Stimulated activated CD4-positive, alpha-beta T cell treated with anti-CD3 and anti-CD28 coated beads, Interleukin-12 subunit alpha, Interleukin-12 subunit beta, amount 100 ng/mL, for 24 hours (primary cell): ENCODE measurements around the gene C7orf57.

ENCODE experiments used
- DNase-seq, 2 experiments: peaks; one replicate each; pipeline ENCODE4 v3.0.0-alpha.2; 2020; ENCODE audit warnings: low read depth in 2 of 2

The C7orf57 gene

DNA sequence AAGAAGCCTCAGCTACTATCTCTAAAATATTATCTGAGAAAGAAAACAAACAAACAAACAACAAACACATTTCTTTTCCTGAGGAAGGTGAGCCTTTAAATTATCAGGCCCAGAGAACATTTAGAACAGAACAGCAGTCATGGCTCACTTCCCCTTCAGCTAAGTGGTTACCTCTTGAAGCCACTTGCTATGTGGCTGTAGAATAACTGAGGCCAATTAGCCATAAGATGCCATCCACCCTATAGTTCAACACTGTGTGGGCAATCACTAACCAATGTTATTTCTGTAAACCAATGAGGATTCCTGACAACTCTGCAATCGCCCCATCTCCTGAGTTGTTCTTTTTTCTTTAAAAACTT, 50.1 kb downstream of the C7orf57 start:
- DNase-seq, result no peak

DNA sequence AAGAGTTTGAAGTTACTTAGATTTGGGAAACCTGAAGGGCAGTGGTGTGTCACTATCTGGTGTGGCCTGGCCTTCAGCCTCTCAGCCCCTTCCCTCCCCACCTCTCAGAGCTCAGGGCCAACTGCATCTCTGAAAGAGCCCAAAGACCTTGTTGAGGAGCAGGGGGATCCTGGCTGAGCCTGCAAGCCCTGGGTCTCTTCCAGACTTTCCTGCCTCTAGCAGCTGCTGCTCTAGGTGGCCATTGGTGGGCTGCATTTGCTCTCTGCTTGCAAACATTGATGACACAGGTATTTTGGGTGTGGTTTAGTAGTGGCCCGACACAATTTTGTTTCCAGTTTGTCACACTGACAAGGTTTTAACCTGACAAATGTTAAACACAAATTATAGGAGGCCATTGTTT, 50.6 kb downstream of the C7orf57 start:
- no peak for DNase-seq

DNA sequence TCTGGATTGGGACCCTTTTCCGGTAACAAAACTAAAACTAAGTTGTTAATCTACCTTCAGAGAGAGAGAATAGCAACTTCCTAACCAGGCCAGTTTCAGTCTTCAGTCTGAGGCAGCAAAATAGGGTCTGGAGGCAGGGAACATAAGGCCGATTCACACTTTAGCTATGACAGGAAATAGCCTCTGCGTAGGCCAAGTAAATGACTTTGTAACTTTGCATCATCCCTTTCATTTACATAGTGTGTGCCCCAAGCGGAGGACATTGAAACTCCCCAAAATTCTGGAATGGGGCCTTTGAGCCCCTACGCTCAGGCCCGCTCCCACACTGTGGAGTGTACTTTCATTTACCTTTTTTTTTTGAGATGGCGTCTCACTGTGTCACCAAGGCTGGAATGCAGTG, 52.0 kb downstream of the C7orf57 start:
- no peak for DNase-seq

DNA sequence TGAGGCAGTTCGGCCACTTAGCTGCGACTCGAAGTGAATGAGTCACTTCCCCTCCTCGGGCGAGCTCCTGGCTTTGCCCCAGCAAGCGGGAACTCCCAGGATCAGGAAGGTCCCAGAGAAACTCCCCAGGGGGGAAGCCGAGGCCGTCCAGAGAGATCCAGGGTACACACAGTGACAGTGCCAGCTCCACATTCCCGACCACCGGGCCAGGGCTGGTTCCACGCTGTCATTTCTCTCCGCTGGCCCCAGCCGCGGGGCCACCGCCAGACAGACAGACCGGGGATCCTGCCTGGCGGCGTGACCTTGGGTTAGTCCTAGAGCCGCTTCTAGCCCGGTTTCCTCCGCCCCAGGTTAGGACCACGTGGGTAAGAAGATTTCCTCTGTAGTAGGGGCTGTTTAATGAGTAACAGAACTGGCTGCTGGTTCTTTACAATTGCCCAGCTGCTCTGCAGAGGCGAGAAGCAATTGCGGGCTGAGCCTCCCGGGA, 53.3 kb downstream of the C7orf57 start:
- DNase-seq, result no peak

DNA sequence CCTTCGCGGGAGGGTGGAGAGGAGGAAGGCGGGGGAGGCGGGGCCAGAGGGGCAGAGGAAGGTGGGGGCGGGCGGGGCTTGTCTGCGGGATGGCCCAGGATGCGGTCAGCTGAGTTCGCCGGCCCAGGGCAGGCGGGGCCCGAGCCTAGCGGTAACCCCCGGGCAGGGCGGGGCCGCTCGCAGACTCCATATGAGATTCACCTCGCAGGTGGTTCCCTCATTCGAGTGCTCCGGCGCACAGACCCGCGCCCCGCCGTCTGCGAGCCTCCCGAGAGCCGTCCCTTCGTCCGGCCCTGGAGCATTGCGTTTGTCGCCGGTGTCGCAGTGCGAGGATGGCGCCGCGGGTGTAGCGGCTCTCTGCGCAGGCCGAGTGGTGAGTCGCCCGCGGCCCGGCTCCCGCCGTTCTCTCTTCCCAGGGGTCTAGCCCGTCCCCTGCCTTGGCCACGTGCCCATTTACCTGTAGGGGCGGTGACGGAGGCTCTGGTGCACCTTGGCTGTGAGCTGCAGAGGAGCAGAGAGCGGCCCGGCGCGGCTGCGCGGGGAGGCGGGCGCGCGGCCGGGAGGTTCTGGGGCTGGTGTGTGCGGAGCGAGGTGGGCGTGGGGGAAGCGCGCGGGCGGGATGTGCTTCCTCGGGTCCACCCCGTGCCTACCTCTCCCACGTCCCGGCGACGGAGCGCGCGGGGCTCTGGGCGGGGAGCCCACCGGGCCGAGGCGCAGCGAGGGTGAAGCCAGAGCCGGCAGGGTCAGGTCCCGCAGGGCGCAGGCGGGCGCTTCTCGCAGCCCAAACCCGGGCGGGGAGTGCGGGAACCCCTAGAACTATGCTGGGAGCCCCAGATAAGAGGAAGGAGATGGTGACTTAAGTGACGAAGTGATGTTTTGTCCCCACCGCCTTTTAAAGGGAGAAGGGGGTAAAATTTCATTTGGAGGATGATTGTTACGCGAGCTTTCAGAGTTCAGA, 54.0 kb downstream of the C7orf57 start, which contains the start of gene UPP1:
Gene UPP1, plus strand, starts transcription at position 220 of the 958 bp plus-strand sequence. CDS start 5,519 bp downstream, outside the sequence.
- peak; percentile 71 to 86 for DNase-seq

DNA sequence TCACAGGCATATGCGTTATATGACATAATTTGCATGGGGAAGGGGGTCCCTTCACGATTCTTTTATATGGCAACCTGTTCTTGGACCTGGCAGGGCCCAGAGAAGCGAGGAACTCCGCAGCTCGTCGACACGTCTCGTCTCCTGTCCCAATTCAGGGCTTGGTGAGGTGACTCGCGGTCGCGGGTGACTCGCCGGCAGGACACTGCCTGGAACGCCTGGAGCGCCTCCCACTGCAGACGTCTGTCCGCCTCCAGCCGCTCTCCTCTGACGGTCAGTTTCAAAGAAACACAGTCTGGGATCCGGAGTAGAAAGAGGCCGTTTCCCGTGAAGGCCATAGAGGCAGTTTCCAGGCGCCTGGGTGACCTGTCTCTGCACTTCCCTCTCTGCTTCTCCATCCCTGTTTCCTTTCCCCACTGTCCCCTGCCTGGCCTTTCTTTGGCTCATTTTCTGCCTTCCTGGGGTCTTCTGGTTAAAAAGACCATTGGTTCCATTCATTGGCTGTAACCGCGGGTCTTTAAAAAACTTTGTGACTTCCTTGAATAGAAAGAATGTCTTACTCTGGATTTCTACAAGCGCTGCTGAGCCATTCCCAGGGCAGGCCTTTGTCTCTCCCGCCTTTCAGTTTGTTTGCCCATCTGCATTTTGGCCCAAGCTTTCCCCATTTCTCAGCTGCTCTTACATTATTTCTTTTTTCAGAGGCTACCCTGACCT, 54.9 kb downstream of the C7orf57 start:
- no peak for DNase-seq

DNA sequence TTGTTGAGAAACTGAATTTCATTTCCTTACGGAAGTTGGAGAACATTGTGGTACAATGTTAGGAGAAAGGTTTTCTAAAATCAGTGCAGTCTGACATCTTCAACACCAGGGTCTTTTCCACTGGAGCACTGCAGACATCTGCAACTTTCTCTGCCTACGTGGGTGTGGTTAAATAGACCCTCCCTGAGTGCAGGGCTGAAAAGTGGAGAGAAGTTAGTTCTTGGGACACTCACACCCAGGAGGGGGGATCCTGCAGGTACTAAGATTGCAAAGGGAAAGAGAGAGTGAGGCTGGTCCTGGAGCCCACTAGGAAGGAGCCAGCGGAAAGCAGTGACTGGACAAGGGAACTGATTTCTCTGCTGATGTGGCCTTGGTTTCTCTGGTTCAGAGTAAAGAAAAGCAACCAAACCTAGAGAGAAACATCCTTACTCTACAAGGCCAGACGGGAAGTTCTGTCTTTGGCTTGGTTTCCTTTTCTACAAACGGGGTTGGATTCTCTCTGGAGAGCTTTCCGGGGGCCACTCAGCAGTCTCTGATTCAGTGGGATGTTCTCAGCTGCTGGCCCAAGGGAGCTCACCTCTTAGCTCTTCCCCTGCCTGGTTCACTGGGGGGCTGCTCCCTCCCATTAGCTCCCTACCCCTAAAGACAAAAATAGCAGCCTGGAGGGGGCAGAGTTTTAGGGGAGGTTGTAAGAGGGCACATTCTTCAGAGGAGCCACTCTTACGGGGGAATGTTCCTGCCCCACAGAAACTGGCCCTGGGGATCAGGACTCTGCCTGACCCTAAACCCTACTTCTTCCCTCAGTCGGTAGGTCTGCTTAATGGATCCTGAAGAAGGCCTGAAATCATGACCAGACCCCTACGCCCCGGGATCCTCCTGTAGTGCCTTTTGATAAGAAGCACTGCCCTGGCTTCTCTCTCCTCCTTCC, 56.4 kb downstream of the C7orf57 start:
- DNase-seq, result no peak

DNA sequence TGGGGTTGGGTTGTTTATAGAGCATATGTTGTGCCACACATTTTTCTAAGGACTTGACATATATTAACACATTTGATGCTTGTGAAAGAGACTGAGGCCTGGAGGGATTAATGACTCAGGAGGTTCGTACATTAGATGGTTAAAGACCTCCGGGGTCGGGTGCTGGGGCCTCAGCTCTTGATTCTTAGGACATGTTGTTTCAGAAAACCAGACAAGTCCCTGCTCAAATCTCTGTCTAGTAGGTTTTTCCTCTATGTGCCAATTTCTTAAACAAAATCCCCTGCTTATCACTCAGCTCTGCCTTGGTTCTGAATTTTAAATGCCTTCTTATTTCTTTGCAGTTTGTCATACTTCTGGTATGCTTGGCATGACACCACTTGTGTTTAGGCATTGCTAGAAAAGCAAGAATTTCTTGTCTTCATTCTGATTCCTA, 59.5 kb downstream of the C7orf57 start:
- DNase-seq, result no peak

DNA sequence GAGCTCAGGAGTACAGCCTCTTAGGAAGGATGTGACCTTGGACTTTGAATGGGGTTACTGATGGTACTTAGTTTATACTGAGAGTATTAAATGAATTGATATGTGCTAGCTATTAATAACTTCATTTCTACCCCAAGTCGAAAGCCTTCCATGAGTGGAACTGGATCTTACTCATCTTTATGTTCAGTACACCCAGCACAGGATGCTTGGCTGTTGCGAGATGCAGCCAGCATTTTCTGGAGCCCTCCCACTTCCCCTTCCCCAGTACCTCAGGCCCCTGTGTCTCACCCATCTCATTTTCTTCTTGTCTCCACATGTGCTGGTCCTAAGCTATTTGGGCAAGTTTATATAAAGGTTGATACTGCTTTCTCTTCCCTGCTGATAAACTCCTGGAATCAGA, 60.9 kb downstream of the C7orf57 start:
- no peak for DNase-seq

DNA sequence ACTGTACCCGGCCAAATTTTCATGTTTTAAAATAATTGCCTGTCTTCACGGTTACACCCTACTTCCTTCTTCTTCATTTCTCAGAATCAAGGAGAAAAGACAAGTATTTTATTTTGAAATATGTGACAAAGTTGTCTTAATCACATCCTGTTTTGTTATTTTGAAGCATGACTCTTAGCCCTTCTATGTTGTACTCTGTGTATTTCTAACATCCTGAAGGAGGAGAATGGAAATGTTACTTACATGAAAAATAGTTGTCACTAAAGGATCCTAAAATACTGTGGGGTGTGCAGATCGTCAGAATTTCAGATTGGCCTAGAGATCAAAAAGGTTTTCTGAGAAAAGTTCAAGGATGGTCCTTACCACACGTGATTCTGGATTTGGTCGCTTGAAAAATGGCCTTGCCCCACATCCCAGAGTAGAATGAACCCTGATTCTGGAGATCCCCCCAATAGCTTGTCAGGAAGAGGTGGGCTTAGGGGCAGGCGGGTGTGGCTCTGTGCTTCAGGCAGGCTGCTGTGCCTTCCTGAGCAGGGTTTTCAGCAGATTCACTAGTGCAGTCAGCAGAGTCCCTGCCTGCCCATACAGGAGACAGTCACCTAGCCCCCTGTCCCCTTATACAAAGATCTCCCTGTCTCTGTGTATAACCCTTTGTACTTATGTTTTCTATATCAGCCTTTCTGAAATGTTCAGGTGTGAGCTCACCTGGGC, 62.3 kb downstream of the C7orf57 start:
- no peak for DNase-seq

DNA sequence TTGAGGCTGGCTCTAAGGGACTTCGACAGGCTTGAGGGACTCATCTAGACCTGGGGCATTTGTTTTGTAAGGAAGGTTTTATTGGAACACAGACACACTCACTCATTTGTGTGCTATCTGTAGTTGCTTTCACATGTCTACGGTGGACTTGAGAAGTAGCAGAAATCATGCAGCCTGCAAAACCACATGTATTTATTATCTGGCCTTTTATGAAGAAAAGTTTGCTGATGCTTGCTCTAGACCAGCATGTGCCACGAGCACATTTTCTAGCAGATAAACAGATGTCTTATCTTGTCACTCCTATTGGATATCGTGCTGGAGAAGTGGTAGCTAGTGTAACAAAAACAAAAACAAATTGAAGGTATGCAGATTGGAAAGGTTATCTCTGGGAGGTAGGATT, 63.5 kb downstream of the C7orf57 start:
- no peak for DNase-seq

DNA sequence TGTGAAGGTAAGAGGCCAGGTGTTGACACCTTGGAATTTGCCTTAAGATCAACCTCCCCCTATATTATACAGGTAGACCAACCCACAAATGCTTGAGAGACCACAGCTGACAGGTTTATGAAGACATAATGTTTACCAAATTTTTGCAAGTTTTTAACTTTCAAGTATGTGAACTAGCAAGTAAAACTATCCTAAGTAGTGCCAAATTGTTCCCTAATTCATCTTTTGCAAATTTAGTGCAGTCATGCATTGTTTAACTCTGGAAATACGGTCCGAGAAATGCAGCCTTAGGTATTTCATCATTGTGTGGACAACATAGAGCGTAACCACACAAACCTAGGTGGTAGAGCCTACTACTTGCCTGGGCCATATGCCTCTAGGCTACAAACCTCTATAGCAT, 64.4 kb downstream of the C7orf57 start:
- no peak for DNase-seq

DNA sequence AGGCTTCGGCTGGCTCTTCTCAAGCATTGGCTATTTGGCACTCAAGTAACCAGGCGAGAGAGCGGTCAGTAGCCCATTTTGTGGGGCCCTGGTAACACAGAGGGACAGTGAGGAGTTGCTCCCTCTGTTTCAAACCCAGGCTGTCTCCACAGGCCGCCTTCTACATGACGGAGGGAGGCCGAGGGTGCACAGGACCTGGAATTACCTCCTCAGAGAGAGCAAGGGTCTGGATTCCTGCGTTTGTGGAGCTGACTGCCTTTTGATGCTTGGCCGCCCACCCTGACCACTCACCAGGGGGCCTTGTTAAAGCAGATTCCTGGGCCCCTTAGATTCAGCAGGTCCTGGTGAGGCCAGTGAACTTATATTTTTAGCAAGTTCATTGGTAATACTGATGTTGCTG, 66.0 kb downstream of the C7orf57 start:
- DNase-seq, result no peak

DNA sequence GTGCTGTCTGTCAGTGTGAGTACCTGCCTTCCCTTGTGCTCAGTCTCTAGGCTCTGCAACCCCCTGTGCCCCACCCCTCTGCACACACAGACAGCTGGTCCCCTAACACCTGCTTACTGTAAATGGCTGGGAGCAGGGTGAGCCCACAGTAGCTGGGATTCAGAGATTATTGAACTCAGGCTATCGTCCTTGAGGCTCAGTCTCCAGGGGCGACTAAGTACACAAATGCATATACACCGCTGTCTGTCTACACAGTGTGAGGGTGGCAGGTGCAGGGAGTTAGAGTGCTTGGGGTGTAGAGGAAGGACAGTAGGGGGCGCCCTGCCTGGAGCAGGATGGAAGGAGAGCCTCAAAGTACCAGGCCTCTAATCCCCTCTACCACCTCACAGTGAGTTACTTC, 66.6 kb downstream of the C7orf57 start:
- DNase-seq, result no peak

DNA sequence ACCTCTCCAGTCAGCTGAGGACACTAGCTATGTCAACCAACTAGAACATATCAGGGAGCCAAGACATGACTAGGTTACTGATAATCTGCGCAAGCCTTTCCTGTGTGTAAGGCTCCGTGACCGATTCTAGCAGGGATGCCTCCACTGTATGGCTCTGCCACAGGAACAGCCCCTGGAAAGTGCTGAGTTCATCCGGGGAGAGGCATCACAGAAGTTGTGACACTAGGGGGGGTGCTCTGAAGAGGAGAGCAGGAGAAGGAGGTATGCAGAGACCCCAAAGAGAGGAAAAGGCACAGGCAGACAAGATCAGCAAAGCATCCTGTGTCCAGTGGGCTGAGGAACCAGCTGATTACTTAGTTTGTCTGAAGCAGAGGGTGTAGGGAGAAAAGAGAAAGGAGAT, 67.2 kb downstream of the C7orf57 start:
- DNase-seq, result no peak

DNA sequence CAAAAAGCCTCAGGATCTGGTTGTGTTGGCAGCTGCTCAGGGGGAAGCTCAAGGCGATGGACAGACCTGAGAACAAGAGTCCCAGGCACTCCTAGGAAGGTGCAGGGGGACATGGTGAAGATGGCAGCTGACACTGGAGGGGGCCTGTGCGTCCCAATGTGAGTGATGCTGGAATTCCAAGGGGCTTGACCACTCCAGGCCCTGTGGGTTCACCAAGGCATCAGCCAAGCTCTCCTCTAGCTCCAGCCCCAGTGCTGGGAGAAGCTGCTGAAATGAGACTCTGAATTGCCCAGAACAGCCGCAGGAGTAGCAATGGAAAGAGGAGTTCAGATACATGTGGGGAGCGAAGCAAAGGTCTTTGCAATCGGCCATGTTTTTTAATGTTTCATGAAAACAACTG, 69.7 kb downstream of the C7orf57 start:
- no peak for DNase-seq

DNA sequence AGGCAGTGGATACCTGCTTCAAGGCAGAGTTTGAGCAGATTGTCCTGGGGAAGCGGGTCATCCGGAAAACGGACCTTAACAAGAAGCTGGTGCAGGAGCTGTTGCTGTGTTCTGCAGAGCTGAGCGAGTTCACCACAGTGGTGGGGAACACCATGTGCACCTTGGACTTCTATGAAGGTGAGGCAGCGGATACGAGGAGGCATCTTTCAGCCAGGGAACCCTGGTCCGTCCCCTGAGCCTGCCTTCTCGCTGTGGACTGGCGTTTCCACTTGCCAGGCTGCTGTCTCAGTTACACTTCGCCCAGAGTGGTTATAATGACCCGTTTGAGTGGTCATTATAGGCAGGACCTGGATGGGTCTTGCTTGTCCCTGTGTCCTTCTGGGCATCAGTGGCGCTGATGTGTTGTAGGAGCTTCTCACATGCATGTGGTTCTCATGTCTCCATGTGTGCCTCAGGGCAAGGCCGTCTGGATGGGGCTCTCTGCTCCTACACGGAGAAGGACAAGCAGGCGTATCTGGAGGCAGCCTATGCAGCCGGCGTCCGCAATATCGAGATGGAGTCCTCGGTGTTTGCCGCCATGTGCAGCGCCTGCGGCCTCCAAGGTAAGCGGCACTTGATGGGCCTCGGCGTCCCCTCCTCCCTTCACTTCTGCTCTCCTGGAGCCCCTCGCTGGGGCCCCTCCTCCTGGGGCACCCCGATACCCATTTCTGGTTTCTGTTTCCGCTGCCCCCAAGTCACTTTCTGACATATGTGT, 71.7 kb downstream of the C7orf57 start:
- DNase-seq, result no peak

DNA sequence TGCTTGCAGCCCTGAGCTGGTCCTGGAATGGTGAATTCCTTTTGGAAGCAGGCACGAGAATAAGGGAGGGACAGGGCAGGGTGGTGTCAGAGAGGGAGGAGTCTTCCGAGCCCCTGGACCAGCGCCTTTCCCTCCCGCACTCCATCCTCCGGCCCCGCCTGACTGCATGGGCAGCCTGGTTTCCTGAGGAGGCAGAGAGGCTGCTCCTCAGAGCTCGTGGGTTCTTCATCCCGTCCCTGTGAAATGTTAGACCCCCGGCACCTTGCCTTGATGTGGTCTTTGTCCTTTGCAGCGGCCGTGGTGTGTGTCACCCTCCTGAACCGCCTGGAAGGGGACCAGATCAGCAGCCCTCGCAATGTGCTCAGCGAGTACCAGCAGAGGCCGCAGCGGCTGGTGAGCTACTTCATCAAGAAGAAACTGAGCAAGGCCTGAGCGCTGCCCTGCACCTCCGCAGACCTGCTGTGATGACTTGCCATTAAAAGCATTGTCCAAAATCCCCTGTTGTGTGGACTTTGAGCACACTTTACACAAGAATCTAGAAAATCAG, 72.7 kb downstream of the C7orf57 start:
- no peak for DNase-seq

DNA sequence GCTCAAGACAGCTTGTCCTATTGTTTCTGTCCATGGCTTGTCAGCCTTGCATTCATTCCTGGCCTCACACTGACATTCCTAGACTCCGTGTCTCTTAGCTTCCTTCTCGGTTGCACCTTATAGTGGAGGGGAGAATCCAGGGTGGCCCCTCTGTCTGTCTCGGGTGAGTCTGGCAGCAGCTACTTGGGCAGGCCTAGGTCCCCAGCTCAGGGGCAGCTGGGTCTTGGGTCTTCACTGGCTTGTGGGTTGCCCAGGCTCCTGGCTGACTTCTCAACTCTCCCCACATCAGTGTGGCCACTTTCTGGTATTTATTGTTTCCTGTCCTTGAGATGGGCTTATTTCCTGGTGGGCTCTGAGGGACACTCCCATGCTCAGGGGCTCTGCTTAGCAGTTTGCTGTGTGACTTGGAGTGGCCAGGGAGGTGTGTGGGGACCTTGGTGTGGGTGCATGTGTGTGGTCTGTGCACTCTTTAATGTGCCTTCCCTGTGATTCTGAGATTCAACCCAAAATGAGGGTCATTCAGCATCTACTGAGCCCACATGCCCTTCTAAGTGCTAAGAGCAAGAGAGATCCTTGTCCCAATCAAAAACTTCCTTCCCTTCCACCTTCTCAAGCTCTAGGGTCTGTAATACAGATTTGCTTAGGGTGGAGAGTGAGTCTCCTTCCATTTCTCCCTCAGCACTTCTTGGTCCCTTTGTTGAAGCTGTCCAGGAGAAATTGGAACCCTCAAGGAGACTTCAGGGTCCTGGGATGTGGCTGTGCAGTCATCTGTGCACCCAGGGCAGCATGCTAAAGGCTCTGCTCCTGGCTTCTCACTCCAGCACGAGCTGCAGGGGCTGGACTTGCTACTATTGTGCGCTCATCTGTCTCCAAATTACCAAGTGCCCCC, 73.9 kb downstream of the C7orf57 start:
- no peak for DNase-seq
